ENCODE measurements around the gene ADORA2A.

Gene ADORA2A

DNA sequence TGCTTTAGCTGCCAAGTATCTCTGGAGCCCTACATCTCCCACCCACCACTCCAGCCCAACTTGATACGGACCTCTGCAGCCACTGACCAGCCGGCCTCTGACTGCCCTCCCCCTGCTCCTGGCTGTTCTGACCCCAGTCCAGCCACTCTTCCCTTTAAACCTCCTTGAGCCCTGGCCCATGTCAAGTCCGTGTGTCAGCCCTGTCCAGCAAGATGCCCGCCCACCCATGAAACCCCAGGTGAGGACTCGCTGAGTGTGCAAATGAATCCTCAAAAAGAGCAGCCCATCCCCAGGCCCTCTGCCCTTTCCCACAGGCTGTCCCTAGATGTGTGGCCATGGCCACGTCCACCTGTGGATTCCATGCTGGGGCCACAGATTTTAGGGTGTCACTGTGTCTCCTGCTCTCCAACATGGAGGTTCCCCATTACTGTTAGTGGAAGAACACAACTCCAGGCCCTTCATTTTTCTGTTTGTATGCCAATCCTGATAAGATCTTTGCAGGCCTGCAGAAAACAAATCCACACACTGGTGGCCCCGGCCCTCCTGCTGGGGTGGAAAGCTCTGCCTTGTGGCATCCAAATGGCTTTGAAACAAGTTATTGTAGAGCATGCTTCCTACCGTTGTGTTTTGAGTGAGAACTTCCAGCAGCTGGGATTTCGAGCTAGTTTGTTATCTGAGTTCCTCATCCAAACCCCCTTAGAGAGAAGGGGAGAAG lies 22.7 kb upstream of the ADORA2A start:
- no peak for DNase-seq

GRCh38 chr22:24405631-24406321 lies 21.6 kb upstream of the ADORA2A start:
- no peak for DNase-seq

DNA sequence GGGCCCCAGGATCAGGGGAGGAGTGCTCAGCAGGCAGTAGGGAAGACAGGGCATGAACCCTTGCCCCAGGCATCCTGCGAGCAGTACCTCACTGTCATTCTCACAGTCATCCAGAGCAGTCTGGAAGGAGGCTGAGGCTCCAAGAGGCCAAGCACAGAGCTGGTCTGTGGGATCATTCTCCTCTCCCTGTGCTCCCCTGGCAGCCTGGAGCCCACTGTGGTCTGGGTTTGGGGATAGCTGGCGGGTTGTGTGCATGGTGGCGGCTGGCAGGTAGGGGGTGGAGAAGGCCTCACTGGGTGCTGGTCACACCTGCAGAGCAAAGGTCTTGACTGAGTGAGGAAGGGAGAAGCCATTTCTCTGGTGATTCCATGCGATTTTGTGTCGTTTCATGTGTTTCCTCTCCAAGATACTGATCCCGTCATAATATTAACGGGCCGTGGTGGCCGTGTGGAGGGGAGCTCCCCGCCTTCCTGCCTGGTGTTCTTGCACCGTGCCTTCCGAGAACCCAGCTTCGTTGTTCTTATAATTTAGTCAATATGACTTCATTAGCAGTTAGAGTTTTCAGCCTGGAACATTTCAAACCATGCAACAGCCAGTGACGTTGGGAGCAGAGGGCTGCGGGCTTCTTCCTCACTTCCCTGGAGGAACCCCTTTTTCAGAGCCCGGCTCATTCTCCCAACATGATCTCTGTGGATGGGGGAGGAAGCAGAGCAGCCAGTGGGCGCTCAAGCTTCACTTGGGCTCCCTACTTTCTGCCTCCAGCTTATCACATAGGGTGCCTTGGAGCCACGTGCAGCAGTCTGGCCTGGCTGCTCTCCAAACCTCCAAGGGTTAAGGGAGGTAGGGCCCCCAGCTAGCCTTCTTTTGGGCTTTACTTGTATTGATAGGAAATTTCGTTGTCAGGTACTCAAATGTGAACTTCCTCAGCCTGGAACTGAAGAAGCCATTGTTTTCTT lies 20.8 kb upstream of the ADORA2A start:
- DNase-seq: no peak

DNA sequence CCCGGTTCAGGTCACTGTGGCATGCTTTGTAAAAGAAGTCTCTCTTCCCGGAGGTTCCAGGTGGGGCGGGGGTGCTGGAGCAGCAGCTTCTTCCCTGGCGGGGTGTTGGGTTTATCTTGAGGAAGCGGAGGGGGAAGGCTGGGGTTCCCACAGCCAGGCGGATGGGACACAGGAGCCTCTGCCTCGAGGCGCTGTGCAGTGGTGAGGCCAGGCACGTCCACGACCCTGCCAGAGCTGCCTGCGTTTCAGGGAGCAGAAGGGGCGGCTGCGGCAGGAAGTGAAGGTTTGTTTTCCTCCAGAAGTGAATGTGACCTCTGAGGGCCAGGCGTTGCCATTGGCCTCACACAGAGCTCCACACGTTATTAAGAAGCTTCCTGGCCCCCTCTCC lies 20.1 kb upstream of the ADORA2A start:
- no peak for DNase-seq

GRCh38 chr22:24407884-24408283 lies 19.5 kb upstream of the ADORA2A start:
- no peak for DNase-seq

DNA sequence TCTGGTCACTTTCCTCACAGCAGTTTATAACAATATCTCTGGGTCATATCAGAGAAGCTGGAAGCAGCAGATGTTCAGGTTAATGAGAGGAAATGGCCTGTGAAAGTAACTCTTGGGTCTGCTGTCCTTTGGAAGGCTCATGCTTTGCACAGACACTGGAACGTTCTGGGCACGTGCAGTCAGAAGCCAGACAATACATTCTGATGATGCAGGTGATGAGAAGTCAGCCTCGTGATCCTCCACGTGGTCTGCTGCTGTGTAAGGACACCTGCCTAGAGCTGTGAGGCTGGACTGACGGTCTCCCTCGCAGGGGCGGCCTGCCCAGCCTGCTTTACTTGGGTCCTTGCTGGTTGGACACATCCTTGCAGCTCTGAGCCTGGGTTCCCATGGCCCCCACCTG lies 18.8 kb upstream of the ADORA2A start:
- DNase-seq: no peak

DNA sequence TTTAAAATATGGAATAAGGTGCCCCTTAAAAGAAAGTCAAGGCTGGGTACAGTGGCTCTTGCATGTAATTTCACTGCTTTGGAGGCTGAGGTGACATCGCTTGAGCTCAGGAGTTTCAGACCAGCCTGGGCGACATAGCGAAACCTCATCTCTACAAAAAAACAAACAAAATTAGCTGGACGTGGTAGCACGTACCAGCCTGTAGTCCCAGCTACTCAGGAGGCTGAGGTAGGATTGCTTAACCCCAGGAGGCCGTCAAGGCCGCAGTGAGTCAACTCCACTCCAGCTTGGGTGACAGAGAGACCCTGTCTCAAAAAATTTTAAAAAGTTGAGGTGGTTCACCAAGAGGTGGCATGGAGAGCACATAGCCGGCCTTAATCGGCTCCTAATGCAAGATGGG lies 17.7 kb upstream of the ADORA2A start:
- no peak for DNase-seq

DNA sequence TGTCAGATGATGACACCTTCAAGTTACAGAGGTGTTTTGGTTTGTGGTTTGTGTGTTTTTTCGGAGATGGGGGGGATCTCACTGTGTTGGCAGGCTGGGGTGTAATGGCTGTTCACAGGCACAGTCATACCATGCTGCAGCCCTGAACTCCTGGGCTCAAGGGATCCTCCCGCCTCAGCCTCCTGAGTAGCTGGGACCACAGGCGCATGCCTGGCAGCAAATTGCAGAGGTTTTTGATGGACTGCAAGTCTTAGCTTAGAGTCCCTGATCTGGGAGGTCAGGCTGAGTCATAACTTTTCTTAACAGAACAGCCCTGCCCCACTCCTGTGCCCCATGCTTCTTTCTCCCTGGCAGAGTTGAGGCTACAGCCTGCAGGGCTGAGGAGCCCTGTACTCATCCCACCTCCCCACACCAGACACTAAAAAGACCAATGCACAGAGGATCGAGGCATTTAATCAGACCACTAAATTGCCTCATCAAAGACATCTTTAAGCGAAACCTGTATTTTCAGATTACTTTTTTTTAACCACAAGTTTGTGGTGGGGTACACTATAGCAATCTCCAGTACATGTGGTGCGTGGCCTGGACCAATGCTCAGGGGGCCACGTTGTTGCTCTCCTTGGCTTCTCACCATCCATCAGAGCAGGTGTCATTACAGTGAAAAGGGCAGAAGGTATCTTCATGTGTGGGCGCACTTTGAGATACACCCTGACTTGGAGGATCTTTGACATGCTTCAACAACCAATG lies 17.1 kb upstream of the ADORA2A start:
- no peak for DNase-seq

- no peak for DNase-seq
Measured at GRCh38 chr22:24411256-24412004, 16.0 kb upstream of the ADORA2A start.

DNA sequence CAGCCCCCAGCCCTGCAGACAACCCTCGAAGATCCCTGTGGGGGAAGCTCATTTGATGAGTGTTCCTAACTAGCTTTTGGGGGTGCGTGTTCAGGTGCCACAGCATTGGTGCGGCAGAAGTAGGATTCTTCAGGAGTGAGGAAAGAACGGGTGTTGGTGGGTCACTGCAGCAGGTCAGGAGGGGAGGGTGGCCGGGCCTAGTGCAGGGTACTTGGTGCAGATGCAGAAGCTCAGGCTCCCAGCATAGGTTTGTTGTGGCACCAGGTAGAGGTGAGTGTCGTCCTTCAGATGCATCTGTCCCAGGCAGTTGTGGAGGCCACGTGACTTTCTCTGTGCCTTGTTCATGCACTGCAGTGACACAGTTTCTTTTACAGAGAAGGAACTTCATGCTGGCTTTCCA lies 15.1 kb upstream of the ADORA2A start:
- no peak for DNase-seq

DNA sequence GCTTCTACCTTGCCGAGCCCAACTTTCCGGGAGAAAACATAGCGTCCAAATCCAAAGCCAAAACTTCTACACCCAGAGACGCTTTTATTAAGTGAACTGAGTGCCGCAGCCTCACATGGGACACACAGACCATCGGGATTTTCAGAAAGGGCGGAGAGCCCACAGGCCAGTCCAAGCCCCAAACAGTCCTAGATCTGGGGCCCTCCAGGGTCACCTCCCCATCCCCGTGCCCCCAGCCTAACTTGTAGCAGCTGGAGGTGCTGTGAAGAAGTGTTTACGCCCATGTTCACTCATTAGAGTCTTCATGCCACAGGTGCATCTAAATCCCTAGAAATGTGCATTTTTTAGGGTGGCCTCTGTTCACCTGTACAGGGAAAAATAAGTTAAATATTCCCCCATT lies 14.1 kb upstream of the ADORA2A start:
- no peak for DNase-seq

- no peak for DNase-seq
Measured at GRCh38 chr22:24413736-24414385, 13.5 kb upstream of the ADORA2A start.

GRCh38 chr22:24414523-24414922 lies 12.9 kb upstream of the ADORA2A start:
- DNase-seq: no peak

- DNase-seq: no peak
Measured at GRCh38 chr22:24414984-24415945, 12.1 kb upstream of the ADORA2A start.

- no peak for DNase-seq
Measured at GRCh38 chr22:24416095-24416494, 11.3 kb upstream of the ADORA2A start.

DNA sequence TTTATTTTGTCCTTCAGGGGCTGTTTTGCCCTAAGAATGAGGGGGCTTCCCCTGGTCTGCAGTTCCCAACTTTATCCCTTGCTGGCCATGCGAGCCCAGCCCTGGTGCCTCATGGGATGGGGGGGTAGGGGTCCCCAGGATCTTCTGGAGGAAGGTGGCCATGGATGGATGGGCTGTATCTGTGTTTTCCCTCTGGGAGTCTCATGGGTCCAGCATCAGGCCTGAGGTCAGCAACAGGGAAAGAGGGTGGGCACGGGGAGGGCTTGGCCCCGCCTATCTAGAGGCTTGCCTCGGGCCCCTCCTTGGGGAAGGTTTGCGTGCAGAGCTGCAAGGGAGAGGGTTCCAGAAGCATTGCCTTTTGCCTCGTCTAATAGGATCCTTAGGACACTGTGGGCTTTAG lies 10.8 kb upstream of the ADORA2A start:
- no peak for DNase-seq

GRCh38 chr22:24417200-24417599 lies 10.2 kb upstream of the ADORA2A start:
- DNase-seq: no peak

- DNase-seq: no peak
Measured at GRCh38 chr22:24417901-24418641, 9.3 kb upstream of the ADORA2A start.

GRCh38 chr22:24418786-24419474 lies 8.5 kb upstream of the ADORA2A start:
- peak; percentile 75 for DNase-seq

Data from COR-L47 (cell line).